HepG2 (cell line): ENCODE measurements around the gene BCL2L1. TPM values are rescaled to one million over a fixed set of nuclear protein-coding genes. Genes with fewer than 3 reads are reported as not detected.

Experiments
- DNMT3B ChIP-seq: conservative IDR thresholded peaks from 2 replicates; pipeline ENCODE4 v1.6.1; 2016; ENCODE audit warnings: missing biosample characterization, control low read depth
- ELF3 ChIP-seq: IDR thresholded peaks from 2 replicates; pipeline ENCODE4 v1.6.1; 2016; ENCODE audit warnings: missing genetic modification reagents, missing compliant biosample characterization
- KAT2B ChIP-seq: fragments of 150-350 bp; IDR thresholded peaks from 2 replicates; pipeline ENCODE4 v1.6.1; 2014; ENCODE audit warnings: low read depth, low read length, borderline replicate concordance
- MXD4 ChIP-seq: IDR thresholded peaks from 2 replicates; pipeline ENCODE4 v1.6.1; 2016; ENCODE audit warnings: mild to moderate bottlenecking, missing biosample characterization, missing genetic modification reagents
- MYNN ChIP-seq: sonication (generic); formaldehyde crosslinking; IDR thresholded peaks from 2 replicates; pipeline ENCODE4 v1.4.0; 2020; ENCODE audit warnings: mild to moderate bottlenecking, low read depth, missing genetic modification reagents
- NR2F2 ChIP-seq: IDR thresholded peaks from 2 replicates; pipeline ENCODE4 v1.6.1; 2012; ENCODE audit warnings: low read depth, inconsistent platforms, borderline replicate concordance
- RXRB ChIP-seq: IDR thresholded peaks from 2 replicates; pipeline ENCODE4 v1.6.1; 2016; ENCODE audit warnings: borderline replicate concordance, missing genetic modification reagents, missing compliant biosample characterization
- SAP130 ChIP-seq: IDR thresholded peaks from 2 replicates; pipeline ENCODE4 v1.6.1; 2016; ENCODE audit warnings: low read depth
- SUZ12 ChIP-seq: fragments of 150-350 bp; IDR thresholded peaks from 2 replicates; pipeline ENCODE4 v1.6.1; 2014; ENCODE audit warnings: low read depth, low read length
- ZNF563 ChIP-seq: sonication (generic); formaldehyde crosslinking; IDR thresholded peaks from 2 replicates; pipeline ENCODE4 v1.8.0; 2022; ENCODE audit warnings: mild to moderate bottlenecking, moderate library complexity, missing genetic modification reagents
- ZNF782 ChIP-seq: sonication (generic); formaldehyde crosslinking; IDR thresholded peaks from 2 replicates; pipeline ENCODE4 v1.4.0; 2020; ENCODE audit warnings: missing genetic modification reagents, mild to moderate bottlenecking, borderline replicate concordance
- ZSCAN25 ChIP-seq: sonication (generic); formaldehyde crosslinking; IDR thresholded peaks from 2 replicates; pipeline ENCODE4 v1.8.0; 2022; ENCODE audit warnings: mild to moderate bottlenecking, missing genetic modification reagents
- ZSCAN30 ChIP-seq: sonication (generic); formaldehyde crosslinking; IDR thresholded peaks from 2 replicates; pipeline ENCODE4 v1.5.0; 2020; ENCODE audit warnings: mild to moderate bottlenecking, missing genetic modification reagents
- polyA plus RNA-seq, 8 experiments: library from polyadenylated mRNA; depleted of rRNA in 3 of 8; stranded (reverse) in 7 of 8; unstranded in 1 of 8; fragments of >200 nt; fragmentation: Illumina TruSeq in 4 of 8; extraction: Trizol in 4 of 8; gene quantifications; 2 replicates each; pipeline versions ENCODE4 v1.2.1 to v1.2.3, GENCODE V29; 2011 to 2016; ENCODE audit warnings: low read depth in 4 of 8, missing spikeins in 1 of 8, mixed read lengths in 1 of 8; ENCODE audit not compliant: insufficient read depth in 1 of 8
- total RNA-seq, 5 experiments: library from RNA; depleted of rRNA; stranded (reverse); fragments of >200 nt; fragmentation: Illumina TruSeq; extraction: Trizol; gene quantifications; 2 replicates each; pipeline ENCODE4 v1.2.3, GENCODE V29; 2016; ENCODE audit warnings: low read depth in 1 of 5
- TF ChIP-seq, protein P1 (sequence below): sonication (generic); formaldehyde crosslinking; IDR thresholded peaks from 2 replicates; pipeline ENCODE4 v1.4.0; 2020; ENCODE audit warnings: missing genetic modification reagents
- TF ChIP-seq, protein P2 (sequence below): sonication (generic); formaldehyde crosslinking; IDR thresholded peaks from 2 replicates; pipeline ENCODE4 v1.5.0; 2020; ENCODE audit warnings: missing genetic modification reagents
- TF ChIP-seq, protein P3 (sequence below): sonication (generic); formaldehyde crosslinking; IDR thresholded peaks from 2 replicates; pipeline ENCODE4 v1.5.0; 2020; ENCODE audit warnings: missing genetic modification reagents
- TF ChIP-seq, protein P4 (sequence below): sonication (generic); formaldehyde crosslinking; IDR thresholded peaks from 2 replicates; pipeline ENCODE4 v1.9.0; 2021; ENCODE audit warnings: missing genetic modification reagents, borderline replicate concordance
- TF ChIP-seq, protein P5 (sequence below): sonication (generic); formaldehyde crosslinking; IDR thresholded peaks from 2 replicates; pipeline ENCODE4 v1.5.0; 2020; ENCODE audit warnings: missing genetic modification reagents, mild to moderate bottlenecking, borderline replicate concordance
- TF ChIP-seq, protein P6 (sequence below): sonication (generic); formaldehyde crosslinking; IDR thresholded peaks from 2 replicates; pipeline ENCODE4 v1.4.0; 2020; ENCODE audit warnings: missing genetic modification reagents
- TF ChIP-seq, protein P7 (sequence below): sonication (generic); formaldehyde crosslinking; IDR thresholded peaks from 2 replicates; pipeline ENCODE4 v1.5.1; 2020; ENCODE audit warnings: mild to moderate bottlenecking, missing genetic modification reagents, moderate library complexity

BCL2L1 gene
- total and polyA plus RNA-seq, 2 of the 13 experiments (the other 11 are each of a cell fraction or from before 2014, with no cell fraction given) = 164 to 258 TPM

DNA sequence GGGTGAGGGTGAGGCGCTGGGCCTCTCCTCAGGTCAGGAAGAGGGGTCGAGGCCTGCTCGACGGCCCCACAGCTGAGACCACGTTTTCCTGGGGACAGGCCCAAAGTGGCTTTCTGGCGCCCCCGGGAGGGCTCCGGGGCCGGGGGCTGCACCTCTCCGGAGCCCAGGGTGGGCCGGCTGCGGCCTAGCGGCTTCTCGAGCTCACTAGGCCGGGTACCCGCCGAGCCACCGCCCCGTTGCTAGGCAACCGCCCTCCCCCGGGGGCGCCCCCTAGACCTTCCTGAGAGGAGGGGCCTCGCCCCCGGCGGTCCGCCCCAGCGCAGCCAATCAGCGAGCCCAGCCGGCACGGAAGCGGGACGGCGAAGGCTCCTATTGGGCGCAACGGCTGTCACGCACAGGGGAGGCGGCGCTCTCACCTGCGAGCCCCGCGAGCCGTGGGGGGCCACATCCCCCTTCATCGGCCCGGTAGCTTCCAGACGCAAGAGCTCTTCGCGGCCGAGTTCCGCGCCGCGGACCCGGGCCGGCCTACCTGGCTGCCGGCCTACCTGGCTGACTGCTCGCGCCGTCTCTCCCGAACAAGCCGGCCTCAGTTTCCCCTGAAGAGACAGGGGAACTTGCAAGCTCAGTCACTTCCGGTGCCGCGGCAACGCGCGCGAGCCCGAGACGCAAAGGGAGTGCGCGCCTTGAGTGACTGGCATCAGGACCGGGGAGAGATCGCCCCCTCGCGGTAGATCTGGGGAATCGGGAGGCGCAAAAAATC lies 831 bp upstream of the BCL2L1 start (continued):
- TF ChIP-seq DNMT3B (CRISPR knock-in tag) = 0 out of 2 replicates have a peak, but pooled peaks have one; percentile 18
- TF ChIP-seq, protein P1, sequence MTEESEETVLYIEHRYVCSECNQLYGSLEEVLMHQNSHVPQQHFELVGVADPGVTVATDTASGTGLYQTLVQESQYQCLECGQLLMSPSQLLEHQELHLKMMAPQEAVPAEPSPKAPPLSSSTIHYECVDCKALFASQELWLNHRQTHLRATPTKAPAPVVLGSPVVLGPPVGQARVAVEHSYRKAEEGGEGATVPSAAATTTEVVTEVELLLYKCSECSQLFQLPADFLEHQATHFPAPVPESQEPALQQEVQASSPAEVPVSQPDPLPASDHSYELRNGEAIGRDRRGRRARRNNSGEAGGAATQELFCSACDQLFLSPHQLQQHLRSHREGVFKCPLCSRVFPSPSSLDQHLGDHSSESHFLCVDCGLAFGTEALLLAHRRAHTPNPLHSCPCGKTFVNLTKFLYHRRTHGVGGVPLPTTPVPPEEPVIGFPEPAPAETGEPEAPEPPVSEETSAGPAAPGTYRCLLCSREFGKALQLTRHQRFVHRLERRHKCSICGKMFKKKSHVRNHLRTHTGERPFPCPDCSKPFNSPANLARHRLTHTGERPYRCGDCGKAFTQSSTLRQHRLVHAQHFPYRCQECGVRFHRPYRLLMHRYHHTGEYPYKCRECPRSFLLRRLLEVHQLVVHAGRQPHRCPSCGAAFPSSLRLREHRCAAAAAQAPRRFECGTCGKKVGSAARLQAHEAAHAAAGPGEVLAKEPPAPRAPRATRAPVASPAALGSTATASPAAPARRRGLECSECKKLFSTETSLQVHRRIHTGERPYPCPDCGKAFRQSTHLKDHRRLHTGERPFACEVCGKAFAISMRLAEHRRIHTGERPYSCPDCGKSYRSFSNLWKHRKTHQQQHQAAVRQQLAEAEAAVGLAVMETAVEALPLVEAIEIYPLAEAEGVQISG (CRISPR knock-in tag) = peak; percentile 91
- peak; percentile 80 for TF ChIP-seq SAP130 (CRISPR knock-in tag)
- TF ChIP-seq, protein P2, sequence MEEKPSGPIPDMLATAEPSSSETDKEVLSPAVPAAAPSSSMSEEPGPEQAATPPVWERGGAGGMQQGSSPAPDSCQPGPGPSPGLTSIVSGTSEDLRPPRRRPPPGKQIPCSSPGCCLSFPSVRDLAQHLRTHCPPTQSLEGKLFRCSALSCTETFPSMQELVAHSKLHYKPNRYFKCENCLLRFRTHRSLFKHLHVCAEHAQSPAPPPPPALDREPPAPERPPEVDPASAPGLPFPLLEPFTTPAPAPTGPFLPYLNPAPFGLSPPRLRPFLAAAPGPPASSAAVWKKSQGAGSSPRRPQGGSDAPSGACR (CRISPR knock-in tag) = no peak
- peak; percentile 81 for TF ChIP-seq ZSCAN25 (CRISPR knock-in tag)
- TF ChIP-seq KAT2B = no peak
- TF ChIP-seq SUZ12 = no peak
- TF ChIP-seq, protein P3, sequence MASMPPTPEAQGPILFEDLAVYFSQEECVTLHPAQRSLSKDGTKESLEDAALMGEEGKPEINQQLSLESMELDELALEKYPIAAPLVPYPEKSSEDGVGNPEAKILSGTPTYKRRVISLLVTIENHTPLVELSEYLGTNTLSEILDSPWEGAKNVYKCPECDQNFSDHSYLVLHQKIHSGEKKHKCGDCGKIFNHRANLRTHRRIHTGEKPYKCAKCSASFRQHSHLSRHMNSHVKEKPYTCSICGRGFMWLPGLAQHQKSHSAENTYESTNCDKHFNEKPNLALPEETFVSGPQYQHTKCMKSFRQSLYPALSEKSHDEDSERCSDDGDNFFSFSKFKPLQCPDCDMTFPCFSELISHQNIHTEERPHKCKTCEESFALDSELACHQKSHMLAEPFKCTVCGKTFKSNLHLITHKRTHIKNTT (CRISPR knock-in tag) = 0 out of 2 replicates have a peak, but pooled peaks have one; percentile 41
- no peak; the same call in 1 of the 2 replicates for TF ChIP-seq NR2F2
- TF ChIP-seq ELF3 = peak; percentile 77
- TF ChIP-seq, protein P4, sequence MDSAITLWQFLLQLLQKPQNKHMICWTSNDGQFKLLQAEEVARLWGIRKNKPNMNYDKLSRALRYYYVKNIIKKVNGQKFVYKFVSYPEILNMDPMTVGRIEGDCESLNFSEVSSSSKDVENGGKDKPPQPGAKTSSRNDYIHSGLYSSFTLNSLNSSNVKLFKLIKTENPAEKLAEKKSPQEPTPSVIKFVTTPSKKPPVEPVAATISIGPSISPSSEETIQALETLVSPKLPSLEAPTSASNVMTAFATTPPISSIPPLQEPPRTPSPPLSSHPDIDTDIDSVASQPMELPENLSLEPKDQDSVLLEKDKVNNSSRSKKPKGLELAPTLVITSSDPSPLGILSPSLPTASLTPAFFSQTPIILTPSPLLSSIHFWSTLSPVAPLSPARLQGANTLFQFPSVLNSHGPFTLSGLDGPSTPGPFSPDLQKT (CRISPR knock-in tag) = peak; percentile 85; the same call in 1 of the 2 replicates
- TF ChIP-seq, protein P5, sequence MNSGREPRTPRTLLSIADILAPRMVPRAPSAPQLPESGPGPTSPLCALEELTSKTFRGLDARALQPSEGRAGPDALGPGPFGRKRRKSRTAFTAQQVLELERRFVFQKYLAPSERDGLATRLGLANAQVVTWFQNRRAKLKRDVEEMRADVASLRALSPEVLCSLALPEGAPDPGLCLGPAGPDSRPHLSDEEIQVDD (CRISPR knock-in tag) = peak; percentile 55; the same call in 1 of the 2 replicates
- TF ChIP-seq ZNF563 = peak; percentile 91
- no peak for TF ChIP-seq ZSCAN30 (CRISPR knock-in tag)
- TF ChIP-seq, protein P6, sequence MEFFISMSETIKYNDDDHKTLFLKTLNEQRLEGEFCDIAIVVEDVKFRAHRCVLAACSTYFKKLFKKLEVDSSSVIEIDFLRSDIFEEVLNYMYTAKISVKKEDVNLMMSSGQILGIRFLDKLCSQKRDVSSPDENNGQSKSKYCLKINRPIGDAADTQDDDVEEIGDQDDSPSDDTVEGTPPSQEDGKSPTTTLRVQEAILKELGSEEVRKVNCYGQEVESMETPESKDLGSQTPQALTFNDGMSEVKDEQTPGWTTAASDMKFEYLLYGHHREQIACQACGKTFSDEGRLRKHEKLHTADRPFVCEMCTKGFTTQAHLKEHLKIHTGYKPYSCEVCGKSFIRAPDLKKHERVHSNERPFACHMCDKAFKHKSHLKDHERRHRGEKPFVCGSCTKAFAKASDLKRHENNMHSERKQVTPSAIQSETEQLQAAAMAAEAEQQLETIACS (CRISPR knock-in tag) = peak; percentile 100
- peak; percentile 82 for TF ChIP-seq MXD4 (CRISPR knock-in tag)
- TF ChIP-seq ZNF782 (CRISPR knock-in tag) = no peak; the same call in 1 of the 2 replicates
- TF ChIP-seq MYNN (CRISPR knock-in tag) = peak; percentile 48; the same call in 1 of the 2 replicates
- TF ChIP-seq, protein P7, sequence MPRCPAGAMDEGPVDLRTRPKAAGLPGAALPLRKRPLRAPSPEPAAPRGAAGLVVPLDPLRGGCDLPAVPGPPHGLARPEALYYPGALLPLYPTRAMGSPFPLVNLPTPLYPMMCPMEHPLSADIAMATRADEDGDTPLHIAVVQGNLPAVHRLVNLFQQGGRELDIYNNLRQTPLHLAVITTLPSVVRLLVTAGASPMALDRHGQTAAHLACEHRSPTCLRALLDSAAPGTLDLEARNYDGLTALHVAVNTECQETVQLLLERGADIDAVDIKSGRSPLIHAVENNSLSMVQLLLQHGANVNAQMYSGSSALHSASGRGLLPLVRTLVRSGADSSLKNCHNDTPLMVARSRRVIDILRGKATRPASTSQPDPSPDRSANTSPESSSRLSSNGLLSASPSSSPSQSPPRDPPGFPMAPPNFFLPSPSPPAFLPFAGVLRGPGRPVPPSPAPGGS (CRISPR knock-in tag) = peak; percentile 31
- TF ChIP-seq RXRB = peak; percentile 78
